22Rv1 (cell line): ENCODE measurements around the gene GNB5.

Experiments
- CTCF ChIP-seq: fragments of 450-650 bp; IDR thresholded peaks from 2 replicates; pipeline ENCODE4 v1.5.1; 2017; ENCODE audit warnings: mild to moderate bottlenecking
- ZFX ChIP-seq: fragments of 450-650 bp; IDR thresholded peaks from 2 replicates; pipeline ENCODE4 v1.6.1; 2017; ENCODE audit warnings: antibody characterized with exemption, borderline replicate concordance

GRCh38 chr15:52172869-52173268, 18.3 kb downstream of the GNB5 start:
- TF ChIP-seq CTCF (no peak), ZFX (no peak)
